ENCODE data around the gene CASP6.

CASP6 gene

DNA sequence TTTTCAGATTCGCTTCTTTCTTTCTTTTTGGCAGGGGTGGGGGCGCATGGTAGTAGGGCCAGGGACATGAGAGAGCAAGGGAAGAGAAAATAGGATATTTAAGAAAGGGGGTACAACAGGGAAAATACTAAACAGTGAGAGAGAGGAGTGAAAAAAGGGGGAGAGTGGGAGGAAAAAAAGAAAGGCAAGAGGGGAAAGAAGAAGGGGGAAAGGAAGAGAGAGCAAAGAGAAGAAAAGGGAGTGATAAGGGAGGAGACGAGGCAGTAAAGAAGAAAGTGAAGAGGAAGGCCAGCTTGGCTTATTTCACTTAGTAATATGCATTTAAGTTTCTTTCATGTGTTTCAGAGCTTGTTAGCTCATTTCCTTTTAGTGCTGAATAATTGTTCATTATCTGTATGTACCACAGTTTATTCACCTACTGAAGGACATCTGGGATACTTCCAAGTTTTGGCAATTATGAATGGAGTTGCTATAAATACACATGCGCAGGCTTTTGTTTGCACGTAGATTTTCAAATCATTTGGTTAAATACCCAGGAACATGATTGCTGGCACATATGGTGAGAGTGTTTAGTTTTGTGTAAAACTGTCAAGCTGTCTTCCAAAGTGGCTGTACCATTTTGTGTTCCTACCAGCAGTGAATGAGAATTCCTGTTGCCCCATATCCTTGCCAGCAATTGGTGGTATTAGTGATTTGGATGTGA is 37.3 kb downstream of the CASP6 start:
- DNase-seq, result no peak

DNA sequence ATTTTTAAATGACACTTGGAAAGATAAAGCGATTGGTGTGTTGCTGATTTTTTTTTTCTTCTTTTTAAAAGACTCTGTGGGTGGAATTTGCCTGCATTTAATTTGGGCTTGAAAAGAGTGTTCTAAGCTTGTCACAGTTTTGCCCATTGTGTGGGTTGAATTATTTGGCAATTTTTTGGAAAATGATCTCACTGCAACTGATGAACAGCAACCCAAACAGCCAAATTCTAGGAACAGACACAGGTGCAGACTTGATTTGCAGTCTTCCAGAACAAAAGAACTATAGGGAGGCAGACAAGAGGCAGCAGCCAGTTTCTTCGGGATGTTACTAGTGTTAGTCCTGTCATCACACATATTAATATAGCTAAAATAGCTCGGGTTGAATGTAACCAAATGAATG is 40.5 kb downstream of the CASP6 start:
- DNase-seq, result no peak

GRCh38 chr4:109662116-109662515 is 41.1 kb downstream of the CASP6 start:
- no peak for DNase-seq

GRCh38 chr4:109658871-109659410 is 44.3 kb downstream of the CASP6 start:
- DNase-seq, result peak; percentile 39

- DNase-seq, result no peak
Observed at GRCh38 chr4:109657854-109658418, 45.3 kb downstream of the CASP6 start.

DNA sequence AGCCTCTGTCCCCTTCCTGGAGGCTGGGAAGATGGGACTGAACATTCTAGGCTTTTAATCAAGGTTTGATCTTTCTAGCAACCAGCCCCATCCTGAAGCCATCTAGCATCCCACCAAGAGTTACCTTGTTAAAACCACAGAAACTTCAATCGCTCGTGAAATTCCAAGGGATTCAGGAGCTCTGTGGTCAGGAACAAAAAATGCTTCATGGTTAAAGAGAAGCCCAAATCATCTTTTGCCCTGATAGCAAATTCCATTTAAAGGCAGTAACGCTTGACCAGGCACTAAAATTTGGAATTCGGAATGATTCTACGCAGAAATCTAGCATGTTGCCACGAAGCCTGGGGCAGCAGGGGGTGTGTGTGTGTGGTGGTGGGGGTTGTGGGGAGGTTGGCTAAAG is 47.8 kb downstream of the CASP6 start:
- DNase-seq, result no peak

- DNase-seq, result peak; percentile 55
Observed at GRCh38 chr4:109649872-109650271, 53.4 kb downstream of the CASP6 start.

DNA sequence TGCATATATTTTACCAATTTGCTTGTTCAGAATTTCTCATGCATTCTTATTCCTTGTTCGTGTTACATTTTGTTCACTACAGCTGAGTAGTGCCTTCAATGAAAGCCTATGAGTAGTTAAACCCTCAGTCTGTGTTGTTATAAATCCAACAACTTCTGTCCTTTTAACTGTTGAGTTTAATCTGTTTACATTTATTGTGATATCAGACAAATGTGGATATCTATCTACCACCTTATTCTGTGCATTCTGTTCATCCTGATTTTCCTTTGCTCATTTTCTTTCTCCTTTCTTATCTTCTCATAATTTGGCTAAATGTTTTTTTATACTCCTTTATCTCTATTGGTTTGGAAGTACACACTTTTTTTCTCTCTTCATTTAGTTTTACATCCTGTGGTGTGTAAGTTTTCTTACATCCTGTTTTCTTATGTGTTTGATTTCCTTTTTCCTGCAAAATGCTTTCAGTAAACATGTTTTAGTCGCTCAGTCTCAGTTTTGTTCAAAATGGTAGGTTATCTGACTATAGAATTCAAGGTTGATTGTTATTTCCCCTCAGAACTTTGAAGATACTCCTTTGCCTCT is 54.2 kb downstream of the CASP6 start:
- peak; percentile 37 for DNase-seq

DNA sequence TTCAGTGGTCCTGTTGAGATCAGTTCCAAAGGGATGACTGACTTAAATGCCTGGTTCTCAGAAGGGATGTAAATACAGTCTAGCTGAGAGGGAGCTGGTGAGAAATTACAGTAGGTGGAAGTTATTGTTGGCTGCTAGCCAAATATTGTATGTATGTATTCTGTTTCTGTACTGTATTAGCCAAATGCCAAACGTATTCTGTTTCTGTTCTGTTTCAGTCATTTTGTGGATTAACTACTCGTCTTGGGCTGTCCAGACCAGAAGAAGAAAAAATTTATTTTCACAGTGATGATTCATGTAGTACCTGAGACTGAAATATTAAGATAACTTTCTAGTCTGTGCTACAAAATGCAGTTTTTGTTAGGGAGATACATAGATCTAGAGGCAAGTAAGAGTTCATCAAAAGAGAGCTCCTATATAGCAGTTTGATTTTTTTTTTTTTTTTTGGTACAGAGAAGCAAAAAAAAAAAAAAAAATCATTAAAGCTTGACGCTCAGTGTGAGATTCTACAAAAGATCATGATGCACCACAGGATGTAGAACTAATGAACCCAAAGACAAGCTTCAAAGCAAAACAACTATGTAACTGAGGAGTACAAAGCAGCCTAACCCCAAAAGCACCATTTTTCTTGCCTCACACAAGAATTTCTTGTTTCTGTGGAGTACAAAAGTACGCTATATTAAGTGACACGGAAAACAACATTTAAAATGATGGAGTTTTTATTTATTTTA is 54.8 kb downstream of the CASP6 start:
- peak; percentile 82 for DNase-seq

DNA sequence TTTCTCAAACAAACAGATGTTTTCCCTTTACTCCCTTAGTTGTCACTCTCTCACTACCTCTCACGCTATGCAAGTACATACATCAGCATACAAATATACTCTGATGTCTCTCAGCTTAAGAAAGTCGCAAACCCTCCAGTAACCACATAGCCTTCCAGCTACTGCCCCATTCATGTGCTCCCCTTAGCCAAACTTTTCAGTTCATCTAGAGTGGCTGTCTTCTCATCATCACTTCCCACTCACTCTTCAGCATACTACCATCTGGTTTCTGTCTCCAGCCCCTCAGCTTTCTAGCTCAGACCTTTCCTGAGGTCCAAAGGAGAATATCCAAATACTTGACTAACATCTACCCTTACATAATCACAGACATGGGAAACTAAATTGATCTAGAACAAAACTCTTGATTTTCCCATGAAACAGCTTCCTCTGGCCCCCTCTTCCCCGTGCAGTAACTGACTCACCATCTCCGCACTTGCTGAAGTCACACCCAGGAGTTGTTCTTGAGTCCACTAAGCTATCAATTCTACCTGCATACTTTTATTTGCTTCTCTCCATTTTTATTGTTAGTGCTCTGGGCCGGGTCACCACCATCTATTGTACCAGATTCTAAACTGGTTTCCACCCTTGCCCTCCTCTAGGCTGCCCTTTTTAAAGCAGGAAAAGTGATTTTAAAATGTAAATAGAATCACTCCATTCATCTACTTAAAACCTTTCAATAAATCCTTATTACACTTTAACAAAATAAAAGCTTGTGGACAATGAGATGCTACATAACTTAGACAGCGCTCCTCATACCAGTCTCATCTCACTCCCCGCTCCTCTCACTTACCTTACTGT is 57.2 kb downstream of the CASP6 start:
- DNase-seq, result no peak

DNA sequence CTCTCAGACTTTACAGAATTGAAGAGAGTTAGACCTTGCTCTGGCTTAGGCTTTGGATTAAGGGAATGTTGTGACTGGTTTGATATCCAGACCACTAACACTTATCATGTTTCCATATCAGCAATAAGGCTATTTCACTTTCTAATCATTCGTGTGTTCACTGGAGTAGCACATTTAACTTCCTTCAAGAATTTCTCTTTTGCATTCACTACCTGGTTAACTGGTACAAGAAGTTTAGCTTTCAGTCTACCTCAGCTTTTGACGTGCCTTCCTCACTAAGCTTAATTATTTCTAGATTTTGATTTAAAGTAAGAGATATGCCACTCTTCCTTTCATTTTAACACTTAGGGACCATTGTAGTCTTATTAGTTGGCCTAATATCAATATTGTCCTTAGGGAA is 62.6 kb downstream of the CASP6 start:
- no peak for DNase-seq
